GM12878 (cell line): ENCODE measurements around the gene SPC24. TPM values are rescaled to one million over a fixed set of nuclear protein-coding genes. Genes with fewer than 3 reads are reported as not detected.

ENCODE experiments used
- MEF2A ChIP-seq: IDR thresholded peaks from 2 replicates; pipeline ENCODE4 v1.6.1; 2011; ENCODE audit warnings: low read depth, mild to moderate bottlenecking, low read length, moderate library complexity; ENCODE audit not compliant: insufficient read depth
- NFXL1 ChIP-seq: fragments of 450-650 bp; IDR thresholded peaks from 2 replicates; pipeline ENCODE4 v1.6.1; 2017; ENCODE audit warnings: antibody characterized with exemption, mild to moderate bottlenecking, borderline replicate concordance
- NKRF ChIP-seq: fragments of 450-650 bp; conservative IDR thresholded peaks from 2 replicates; pipeline ENCODE4 v1.6.1; 2017; ENCODE audit warnings: mild to moderate bottlenecking, moderate library complexity
- NR2F1 ChIP-seq: fragments of 450-650 bp; conservative IDR thresholded peaks from 2 replicates; pipeline ENCODE4 v1.6.1; 2017; ENCODE audit warnings: mild to moderate bottlenecking
- PAX5 ChIP-seq: IDR thresholded peaks from 2 replicates; pipeline ENCODE4 v1.6.1; 2011; ENCODE audit warnings: low read depth, low read length, borderline replicate concordance
- POLR2AphosphoS2 ChIP-seq: IDR thresholded peaks from 2 replicates; pipeline ENCODE4 v1.6.1; 2011; ENCODE audit warnings: low read depth, mild to moderate bottlenecking, low read length, improper control_type of control experiment, moderate library complexity
- POLR2AphosphoS5 ChIP-seq: IDR thresholded peaks from 2 replicates; pipeline ENCODE4 v1.6.1; 2011; ENCODE audit warnings: mild to moderate bottlenecking, low read length, inconsistent platforms
- SPI1 ChIP-seq: IDR thresholded peaks from 2 replicates; pipeline ENCODE4 v1.6.1; 2011; ENCODE audit warnings: low read depth, mild to moderate bottlenecking, low read length, moderate library complexity, borderline replicate concordance; ENCODE audit not compliant: insufficient read depth
- SREBF1 ChIP-seq: IDR thresholded peaks from 2 replicates; pipeline ENCODE4 v1.6.1; 2012; ENCODE audit warnings: mild to moderate bottlenecking, low read length
- polyA plus RNA-seq, 11 experiments: library from polyadenylated mRNA; depleted of rRNA in 4 of 11; unstranded in 6 of 11; stranded (reverse) in 5 of 11; fragments of >200 nt; fragmentation: Nextera tagmentation in 4 of 11; fragmentation: Illumina TruSeq in 1 of 11; extraction: Ambion mirVana in 4 of 11; extraction: Trizol in 1 of 11; gene quantifications; 1 replicate in 1 of 11; 2 replicates in 10 of 11; pipeline versions ENCODE4 v1.2.1 to v1.2.3, GENCODE V29; 2011 to 2016; ENCODE audit warnings: inconsistent platforms in 2 of 11, missing spikeins in 2 of 11, low read depth in 1 of 11
- total RNA-seq, 4 experiments: library from RNA; depleted of rRNA in 3 of 4; stranded (reverse); fragments of >200 nt in 3 of 4; fragmentation: Illumina TruSeq in 1 of 4; extraction: Trizol in 1 of 4; gene quantifications; 2 replicates each; pipeline versions ENCODE4 v1.2.1 to v1.2.3, GENCODE V29; 2013 to 2021
- TF ChIP-seq, protein P1 (sequence below): fragments of 450-650 bp; IDR thresholded peaks from 2 replicates; pipeline ENCODE4 v1.6.1; 2017; ENCODE audit warnings: mild to moderate bottlenecking, moderate library complexity
- TF ChIP-seq, protein P2 (sequence below): fragments of 450-650 bp; formaldehyde crosslinking; IDR thresholded peaks from 2 replicates; pipeline ENCODE4 v1.4.0; 2022; ENCODE audit warnings: mild to moderate bottlenecking, moderate library complexity

Gene SPC24
- total and polyA plus RNA-seq, 10 of the 15 experiments (the other 5 are each of a cell fraction or from before 2014, with no cell fraction given), result 9.4 to 72.6 (median 40.7) TPM

- TF ChIP-seq, protein P1, sequence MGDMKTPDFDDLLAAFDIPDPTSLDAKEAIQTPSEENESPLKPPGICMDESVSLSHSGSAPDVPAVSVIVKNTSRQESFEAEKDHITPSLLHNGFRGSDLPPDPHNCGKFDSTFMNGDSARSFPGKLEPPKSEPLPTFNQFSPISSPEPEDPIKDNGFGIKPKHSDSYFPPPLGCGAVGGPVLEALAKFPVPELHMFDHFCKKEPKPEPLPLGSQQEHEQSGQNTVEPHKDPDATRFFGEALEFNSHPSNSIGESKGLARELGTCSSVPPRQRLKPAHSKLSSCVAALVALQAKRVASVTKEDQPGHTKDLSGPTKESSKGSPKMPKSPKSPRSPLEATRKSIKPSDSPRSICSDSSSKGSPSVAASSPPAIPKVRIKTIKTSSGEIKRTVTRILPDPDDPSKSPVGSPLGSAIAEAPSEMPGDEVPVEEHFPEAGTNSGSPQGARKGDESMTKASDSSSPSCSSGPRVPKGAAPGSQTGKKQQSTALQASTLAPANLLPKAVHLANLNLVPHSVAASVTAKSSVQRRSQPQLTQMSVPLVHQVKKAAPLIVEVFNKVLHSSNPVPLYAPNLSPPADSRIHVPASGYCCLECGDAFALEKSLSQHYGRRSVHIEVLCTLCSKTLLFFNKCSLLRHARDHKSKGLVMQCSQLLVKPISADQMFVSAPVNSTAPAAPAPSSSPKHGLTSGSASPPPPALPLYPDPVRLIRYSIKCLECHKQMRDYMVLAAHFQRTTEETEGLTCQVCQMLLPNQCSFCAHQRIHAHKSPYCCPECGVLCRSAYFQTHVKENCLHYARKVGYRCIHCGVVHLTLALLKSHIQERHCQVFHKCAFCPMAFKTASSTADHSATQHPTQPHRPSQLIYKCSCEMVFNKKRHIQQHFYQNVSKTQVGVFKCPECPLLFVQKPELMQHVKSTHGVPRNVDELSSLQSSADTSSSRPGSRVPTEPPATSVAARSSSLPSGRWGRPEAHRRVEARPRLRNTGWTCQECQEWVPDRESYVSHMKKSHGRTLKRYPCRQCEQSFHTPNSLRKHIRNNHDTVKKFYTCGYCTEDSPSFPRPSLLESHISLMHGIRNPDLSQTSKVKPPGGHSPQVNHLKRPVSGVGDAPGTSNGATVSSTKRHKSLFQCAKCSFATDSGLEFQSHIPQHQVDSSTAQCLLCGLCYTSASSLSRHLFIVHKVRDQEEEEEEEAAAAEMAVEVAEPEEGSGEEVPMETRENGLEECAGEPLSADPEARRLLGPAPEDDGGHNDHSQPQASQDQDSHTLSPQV, result no peak
- no peak for TF ChIP-seq MEF2A
- TF ChIP-seq, protein P2, sequence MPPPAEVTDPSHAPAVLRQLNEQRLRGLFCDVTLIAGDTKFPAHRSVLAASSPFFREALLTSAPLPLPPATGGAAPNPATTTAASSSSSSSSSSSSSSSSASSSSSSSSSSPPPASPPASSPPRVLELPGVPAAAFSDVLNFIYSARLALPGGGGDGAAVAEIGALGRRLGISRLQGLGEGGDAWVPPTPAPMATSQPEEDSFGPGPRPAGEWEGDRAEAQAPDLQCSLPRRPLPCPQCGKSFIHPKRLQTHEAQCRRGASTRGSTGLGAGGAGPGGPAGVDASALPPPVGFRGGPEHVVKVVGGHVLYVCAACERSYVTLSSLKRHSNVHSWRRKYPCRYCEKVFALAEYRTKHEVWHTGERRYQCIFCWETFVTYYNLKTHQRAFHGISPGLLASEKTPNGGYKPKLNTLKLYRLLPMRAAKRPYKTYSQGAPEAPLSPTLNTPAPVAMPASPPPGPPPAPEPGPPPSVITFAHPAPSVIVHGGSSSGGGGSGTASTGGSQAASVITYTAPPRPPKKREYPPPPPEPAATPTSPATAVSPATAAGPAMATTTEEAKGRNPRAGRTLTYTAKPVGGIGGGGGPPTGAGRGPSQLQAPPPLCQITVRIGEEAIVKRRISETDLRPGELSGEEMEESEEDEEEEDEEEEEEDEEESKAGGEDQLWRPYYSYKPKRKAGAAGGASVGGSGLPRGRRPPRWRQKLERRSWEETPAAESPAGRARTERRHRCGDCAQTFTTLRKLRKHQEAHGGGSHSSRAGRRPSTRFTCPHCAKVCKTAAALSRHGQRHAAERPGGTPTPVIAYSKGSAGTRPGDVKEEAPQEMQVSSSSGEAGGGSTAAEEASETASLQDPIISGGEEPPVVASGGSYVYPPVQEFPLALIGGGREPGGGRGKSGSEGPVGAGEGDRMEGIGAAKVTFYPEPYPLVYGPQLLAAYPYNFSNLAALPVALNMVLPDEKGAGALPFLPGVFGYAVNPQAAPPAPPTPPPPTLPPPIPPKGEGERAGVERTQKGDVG (CRISPR knock-in tag), result no peak
- TF ChIP-seq SPI1, result no peak
- no peak for TF ChIP-seq POLR2AphosphoS2
- no peak for TF ChIP-seq NR2F1
- no peak for TF ChIP-seq POLR2AphosphoS5
- TF ChIP-seq NKRF, result no peak
- no peak for TF ChIP-seq NFXL1
- TF ChIP-seq SREBF1, result no peak
- no peak for TF ChIP-seq PAX5
Observed at GRCh38 chr19:11175920-11176319, 20.3 kb upstream of the SPC24 start (continued).
